Measurements from ENCODE around the gene RGS21.

RGS21 gene

DNA sequence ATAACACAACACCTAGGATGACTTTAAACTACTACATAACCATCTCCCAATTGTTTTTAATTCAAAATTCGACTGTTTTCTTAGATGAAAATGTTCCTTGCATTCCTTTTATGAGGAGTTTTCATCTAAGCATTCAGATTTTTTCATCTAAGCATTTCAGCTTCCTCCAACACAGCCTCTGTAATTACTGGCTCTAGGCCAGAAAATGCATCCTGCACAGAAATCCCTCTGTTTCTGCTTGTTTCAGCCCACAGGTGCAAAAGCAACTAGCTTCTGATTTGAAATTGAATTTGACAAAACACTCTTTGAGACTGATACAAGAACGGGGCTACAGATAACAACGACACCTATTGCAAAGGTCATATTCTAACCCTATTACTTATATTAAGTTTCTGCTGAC lies 90.4 kb downstream of the RGS21 start:
- TF ChIP-seq CTCF (IDR thresholded peaks at IDR 0.05; ENCODE audit: low read depth, low read length, missing control alignments) = no peak
- in situ Hi-C loops (cut with HindIII; ENCODE audit: low sequenced_read_pairs) = no loop called here
- H3K4me3 ChIP-seq (ENCODE audit: low read depth, low read length) = no peak overlapping the region
- no peak for DNase-seq (ENCODE audit: low read depth)
